LNCaP clone FGC (cell line): ENCODE results near the gene TNS3.
"Not testable (repeated sequence)": the region's sequence is repeated elsewhere in the genome, so short reads cannot be mapped to it uniquely, and the experiment has no call there.

ENCODE experiments used
- DNase-seq: peaks from one replicate; pipeline ENCODE4 v3.0.0-alpha.2; 2011; ENCODE audit warnings: low read depth
- H3K4me3 ChIP-seq: 2 replicates; pipeline ENCODE4 v1.5.1; 2011; ENCODE audit warnings: mild to moderate bottlenecking, low read depth, low read length, control low read depth
- TF ChIP-seq, protein P1 (sequence below): IDR thresholded peaks from 2 replicates; pipeline ENCODE4 v1.5.1; 2012; ENCODE audit warnings: mild to moderate bottlenecking; ENCODE audit not compliant: control insufficient read depth, insufficient read depth; ENCODE audit errors: extremely low read depth

Gene TNS3

DNA sequence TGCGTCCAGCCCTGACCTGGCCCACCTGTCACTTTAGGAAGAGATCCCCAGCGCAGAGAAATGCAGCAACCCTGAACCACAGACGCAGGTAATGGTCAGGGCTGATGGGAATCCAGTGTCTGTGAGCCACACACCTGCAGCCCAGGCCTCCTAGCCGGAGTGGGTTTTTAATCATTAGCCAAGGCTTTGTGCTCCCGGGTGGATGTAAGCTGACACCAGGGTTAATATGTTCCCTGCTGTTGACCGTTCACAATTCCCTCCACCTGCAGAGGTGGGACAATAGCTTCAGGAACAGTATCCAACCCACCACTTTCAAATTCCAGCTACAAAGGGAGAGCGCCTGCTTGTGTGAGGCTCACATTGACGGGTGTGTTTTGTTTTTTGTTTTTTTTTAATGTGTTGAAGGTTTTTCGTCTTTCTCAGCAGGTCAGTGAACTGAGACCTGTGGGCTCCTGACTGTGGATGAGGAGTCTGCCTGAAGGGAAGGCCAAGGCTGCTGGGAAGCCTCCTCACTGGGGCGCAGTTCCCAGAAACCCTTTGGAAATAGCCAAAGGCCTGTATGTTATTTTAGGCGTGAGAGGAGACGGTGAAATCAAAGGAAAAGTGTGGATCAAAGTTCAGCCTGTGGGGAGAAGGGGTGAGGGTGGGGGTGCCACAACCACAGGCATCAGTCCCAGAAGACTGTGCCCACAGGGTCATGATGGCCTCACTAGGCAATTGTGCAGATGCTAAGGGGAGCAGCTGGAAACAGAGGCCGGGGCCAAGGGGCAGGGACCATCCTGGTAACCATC, 111.1 kb downstream of the TNS3 start:
- H3K4me3 ChIP-seq, result no peak overlapping the region
- DNase-seq, result peak; percentile 90

DNA sequence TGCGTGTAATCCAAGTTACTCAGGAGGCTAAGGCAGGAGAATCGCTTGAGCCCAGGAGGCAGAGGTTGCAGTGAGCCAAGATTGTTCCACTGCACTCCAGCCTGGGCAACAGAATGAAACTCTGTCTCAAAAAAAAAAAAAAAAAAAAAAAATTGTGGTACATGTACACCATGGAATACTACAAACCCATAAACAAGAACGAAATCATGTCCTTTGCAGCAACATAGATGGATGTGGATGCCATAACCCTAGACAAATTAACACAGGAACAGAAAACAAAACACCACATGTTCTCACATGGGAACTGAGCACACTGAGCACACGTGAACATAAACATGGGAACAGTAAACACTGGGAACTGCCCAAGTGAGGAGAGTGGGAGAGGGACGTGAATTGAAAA, 112.1 kb downstream of the TNS3 start:
- peak; percentile 56 for DNase-seq
- H3K4me3 ChIP-seq, result not testable (repeated sequence)

More for the DNA sequence above, 111.1 kb downstream of the TNS3 start:
- TF ChIP-seq, protein P1, sequence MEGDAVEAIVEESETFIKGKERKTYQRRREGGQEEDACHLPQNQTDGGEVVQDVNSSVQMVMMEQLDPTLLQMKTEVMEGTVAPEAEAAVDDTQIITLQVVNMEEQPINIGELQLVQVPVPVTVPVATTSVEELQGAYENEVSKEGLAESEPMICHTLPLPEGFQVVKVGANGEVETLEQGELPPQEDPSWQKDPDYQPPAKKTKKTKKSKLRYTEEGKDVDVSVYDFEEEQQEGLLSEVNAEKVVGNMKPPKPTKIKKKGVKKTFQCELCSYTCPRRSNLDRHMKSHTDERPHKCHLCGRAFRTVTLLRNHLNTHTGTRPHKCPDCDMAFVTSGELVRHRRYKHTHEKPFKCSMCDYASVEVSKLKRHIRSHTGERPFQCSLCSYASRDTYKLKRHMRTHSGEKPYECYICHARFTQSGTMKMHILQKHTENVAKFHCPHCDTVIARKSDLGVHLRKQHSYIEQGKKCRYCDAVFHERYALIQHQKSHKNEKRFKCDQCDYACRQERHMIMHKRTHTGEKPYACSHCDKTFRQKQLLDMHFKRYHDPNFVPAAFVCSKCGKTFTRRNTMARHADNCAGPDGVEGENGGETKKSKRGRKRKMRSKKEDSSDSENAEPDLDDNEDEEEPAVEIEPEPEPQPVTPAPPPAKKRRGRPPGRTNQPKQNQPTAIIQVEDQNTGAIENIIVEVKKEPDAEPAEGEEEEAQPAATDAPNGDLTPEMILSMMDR, result no peak

DNA sequence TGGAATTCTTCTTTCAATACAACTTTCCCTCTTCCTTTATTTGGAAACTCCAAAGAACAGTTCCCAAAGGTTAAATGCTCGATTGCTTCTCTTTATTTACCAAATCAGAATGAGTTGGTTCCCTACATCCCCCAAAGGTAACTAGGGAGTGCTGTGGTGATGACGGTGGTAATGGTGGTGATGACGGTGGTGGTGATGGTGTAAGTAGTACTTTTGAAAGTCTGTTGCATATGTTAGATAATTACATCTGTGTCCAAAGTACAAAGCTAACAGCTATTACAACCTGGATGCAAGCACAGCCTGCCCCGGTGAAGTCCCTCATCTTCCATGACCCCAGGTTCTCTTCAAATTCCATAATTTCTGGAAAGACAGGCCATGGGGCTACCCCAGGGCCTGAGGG, 115.1 kb downstream of the TNS3 start:
- TF ChIP-seq, protein P1, result no peak
- no peak for DNase-seq
- H3K4me3 ChIP-seq, result no peak overlapping the region

DNA sequence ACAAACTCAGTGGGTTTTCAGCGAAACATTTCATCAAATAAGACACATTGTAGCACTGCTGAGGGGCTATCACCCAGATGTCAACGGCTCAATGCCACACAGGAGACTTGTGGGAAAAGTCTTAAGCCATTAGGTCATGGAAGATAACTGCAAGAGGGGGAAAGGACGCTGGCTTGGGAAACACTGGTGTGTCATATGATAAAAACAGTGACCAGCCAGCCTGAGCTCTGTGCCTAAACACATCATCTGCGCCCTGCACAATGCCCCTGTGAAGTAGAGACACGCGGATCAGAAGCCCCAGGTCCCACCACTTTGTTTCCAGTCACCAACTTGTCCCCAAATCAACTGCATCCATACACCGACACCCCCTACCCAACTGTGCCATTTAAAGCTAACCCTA, 116.7 kb downstream of the TNS3 start:
- H3K4me3 ChIP-seq, result no peak overlapping the region
- TF ChIP-seq, protein P1, result no peak
- no peak for DNase-seq

DNA sequence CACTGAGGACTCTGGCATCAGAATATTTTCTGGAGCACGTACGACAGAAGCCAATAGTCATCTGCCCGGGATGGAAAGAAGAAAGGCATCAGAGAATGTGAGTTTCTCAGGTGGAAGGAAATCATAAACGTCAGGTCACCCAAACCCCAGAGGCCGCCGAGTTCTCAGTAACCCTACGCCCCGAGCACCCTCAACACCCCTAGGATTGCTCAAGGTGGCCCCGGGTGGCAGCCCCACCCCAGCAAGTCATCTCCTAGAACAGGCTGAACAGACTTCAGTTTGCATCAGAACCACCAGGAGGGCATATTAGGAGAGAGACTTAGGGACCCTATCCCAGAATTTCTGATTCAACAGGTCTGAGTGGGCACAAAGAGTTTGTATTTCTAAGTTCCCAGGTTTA, 117.6 kb downstream of the TNS3 start:
- no peak overlapping the region for H3K4me3 ChIP-seq
- TF ChIP-seq, protein P1, result no peak
- DNase-seq, result no peak

DNA sequence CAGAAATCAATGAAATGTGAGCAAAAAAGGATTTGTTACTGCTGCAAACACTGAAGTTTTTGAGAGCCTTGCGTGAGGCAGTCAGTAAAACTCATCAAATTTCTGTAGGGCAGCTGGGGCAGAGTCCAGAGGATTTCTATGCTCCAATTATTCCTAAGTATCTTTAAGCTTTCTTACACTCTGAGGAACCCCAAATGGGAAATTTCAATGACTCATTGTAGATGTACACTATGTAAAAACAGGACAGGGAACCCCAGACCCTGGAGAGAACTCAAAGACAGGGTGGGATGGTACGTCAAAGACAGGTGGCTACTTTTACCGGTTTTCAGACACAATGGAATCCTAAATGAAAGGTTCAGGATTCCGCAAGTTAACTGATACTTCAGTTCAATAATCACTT, 120.2 kb downstream of the TNS3 start:
- TF ChIP-seq, protein P1, result no peak

DNA sequence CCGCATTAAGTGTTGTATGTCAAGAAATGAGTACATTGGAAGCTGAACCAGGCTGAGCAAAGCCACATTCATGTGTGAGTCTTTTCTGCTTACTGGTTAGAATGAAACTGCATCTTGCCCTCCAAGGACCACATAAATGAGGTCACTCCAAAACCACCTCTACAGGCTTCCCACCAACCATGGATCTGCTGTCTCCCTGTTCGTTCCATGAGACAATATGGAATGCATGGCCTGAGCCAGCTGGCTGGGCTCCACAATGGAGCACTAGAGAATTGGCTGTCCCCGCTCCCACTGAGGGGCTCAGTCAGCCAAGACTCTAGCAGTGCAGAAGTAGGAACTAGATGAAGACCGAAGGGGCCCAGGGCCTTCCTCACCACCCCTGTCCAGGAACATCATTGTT, 120.8 kb downstream of the TNS3 start:
- no peak for DNase-seq
- TF ChIP-seq, protein P1, result no peak

More for the DNA sequence above, 120.2 kb downstream of the TNS3 start:
- H3K4me3 ChIP-seq, result no peak overlapping the region
- DNase-seq, result no peak

More for the DNA sequence above, 120.8 kb downstream of the TNS3 start:
- no peak overlapping the region for H3K4me3 ChIP-seq
